ENCODE results near the gene DEPDC1B. TPM values are rescaled to one million over a fixed set of nuclear protein-coding genes. Genes with fewer than 3 reads are reported as not detected.

The DEPDC1B gene
- total RNA-seq, 6 experiments from 2014 or later: 2.7 to 8.5 (median 6.5) TPM

GRCh38 chr5:60668686-60669304, 31.2 kb downstream of the DEPDC1B start:
- H3K36me3 Mint-ChIP-seq (ENCODE audit: low read depth): no peaks in the 10 kb centered on the region
- H3K27me3 Mint-ChIP-seq (ENCODE audit: insufficient read depth): no peaks in the 10 kb centered on the region
- no peak overlapping the region for H3K4me3 Mint-ChIP-seq
- no peaks in the 10 kb centered on the region for H3K4me1 Mint-ChIP-seq (ENCODE audit: low read depth)
- H3K27ac Mint-ChIP-seq: no peak overlapping the region
- peak; percentile 91 for TF ChIP-seq CTCF (IDR thresholded peaks at IDR 0.05)
- H3K9me3 Mint-ChIP-seq: no peaks in the 10 kb centered on the region
- peak; percentile 11 for DNase-seq

DNA sequence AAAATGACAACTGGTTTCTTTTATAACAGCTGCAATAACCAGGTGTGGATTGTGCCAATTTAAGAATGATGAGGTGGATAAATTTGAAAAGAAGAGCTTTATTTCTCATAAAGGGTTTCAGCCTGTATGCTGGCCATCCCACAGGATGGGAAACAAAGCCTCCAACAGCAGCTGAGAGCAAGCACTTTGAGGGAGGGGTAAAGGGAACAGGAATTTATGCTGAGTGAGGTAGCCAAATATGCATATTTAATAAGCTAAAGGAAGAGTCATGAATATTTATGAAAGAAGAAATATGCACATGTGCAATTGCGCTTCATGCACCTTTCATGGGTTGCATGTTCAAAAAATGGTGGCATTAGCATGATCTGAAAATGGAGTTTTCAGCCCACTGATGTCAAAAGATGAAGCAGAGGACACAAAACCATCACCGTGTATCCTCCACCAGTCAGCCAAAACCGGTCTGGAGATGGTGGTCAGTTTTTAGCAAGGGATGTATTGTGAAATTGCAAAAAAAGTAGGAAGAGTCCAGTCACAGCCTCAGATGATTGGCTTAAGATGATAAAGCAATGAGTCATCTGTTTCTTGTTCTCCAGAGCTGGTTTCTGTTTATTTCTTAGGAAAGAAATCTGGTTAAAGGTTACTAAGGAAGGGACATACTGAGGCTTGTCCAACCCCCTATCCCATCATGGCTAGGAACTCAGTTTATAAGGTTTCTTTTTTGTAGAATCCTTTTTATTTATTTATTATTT, 47.9 kb downstream of the DEPDC1B start:
- peak overlapping the region; percentile 76 for H3K4me3 Mint-ChIP-seq
- no peak for TF ChIP-seq CTCF (IDR thresholded peaks at IDR 0.05)
- H3K36me3 Mint-ChIP-seq (ENCODE audit: low read depth): 0 out of 2 replicates have a peak, but pooled peaks cover 5% of the 10 kb centered on the region
- no peaks in the 10 kb centered on the region for H3K27me3 Mint-ChIP-seq (ENCODE audit: insufficient read depth)
- peaks cover 6% of the 10 kb centered on the region; the same call in 1 of the 2 replicates for H3K9me3 Mint-ChIP-seq
- peak overlapping the region; percentile 92 for H3K27ac Mint-ChIP-seq
- peak; percentile 93 for DNase-seq
- H3K4me1 Mint-ChIP-seq (ENCODE audit: low read depth): peaks cover 34% of the 10 kb centered on the region

DNA sequence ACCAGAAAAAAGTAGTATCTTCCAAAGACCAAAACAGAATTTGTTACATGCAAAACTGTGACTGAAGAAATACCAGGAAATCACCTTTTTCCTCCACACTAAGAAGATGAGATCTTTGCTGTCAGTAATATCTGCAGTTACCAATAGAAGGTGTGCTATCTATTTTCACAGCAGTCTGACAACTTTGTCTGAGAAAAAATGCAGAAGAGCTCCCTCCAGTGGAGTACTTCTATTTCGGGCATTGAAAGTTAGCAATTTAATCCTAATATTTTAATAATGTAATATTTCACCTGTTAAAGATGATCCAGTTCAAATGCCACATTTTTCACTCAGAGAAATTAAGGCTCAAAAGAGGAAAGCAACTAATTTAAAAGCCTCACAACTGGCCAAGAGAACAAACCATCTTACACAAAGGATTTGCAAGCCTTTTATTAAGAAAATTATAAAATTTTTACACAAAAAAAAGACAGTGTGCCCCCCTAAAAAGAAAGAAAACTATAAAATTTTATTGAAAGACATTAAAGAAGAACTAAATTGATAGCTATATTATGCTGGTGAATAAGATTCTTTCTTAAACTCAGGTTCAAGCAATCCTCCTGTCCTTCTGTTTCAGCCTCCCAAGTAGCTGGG, 50.6 kb downstream of the DEPDC1B start:
- H3K27ac Mint-ChIP-seq: no peak overlapping the region
- DNase-seq: peak; percentile 57

DNA sequence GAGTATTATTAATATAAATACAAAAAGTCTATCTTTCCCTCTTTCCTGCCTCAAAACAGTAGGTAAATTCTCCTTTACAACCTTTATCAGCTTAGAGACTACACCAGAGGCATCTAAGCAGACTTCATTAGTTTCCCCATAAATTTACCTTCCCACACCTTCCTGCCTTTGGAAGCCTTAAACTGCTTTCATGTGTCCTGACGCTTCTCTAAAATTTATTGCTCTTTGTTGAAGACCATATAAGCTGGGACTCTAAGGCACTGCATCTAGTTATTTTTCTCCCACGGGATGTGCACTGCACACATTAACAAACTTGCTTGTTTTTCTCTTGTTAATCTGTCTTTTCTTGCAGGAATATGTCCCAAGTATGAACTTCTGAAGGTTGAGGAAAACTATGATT, 51.8 kb downstream of the DEPDC1B start:
- Mint-ChIP-seq H3K27ac (no peak overlapping the region), H3K4me1 (ENCODE audit: low read depth) (peaks cover 28% of the 10 kb centered on the region), H3K27me3 (ENCODE audit: insufficient read depth) (no peaks in the 10 kb centered on the region), H3K9me3 (no peaks in the 10 kb centered on the region), H3K36me3 (ENCODE audit: low read depth) (no peaks in the 10 kb centered on the region), H3K4me3 (no peak overlapping the region)
- TF ChIP-seq CTCF (IDR thresholded peaks at IDR 0.05): no peak
- no peak for DNase-seq

More for the DNA sequence above, 50.6 kb downstream of the DEPDC1B start:
- H3K4me3 Mint-ChIP-seq: no peak overlapping the region
- no peaks in the 10 kb centered on the region for H3K9me3 Mint-ChIP-seq
- H3K36me3 Mint-ChIP-seq (ENCODE audit: low read depth): no peaks in the 10 kb centered on the region
- H3K27me3 Mint-ChIP-seq (ENCODE audit: insufficient read depth): no peaks in the 10 kb centered on the region
- TF ChIP-seq CTCF (IDR thresholded peaks at IDR 0.05): peak; percentile 88
- H3K4me1 Mint-ChIP-seq (ENCODE audit: low read depth): peaks cover 34% of the 10 kb centered on the region

- Mint-ChIP-seq H3K27me3 (ENCODE audit: insufficient read depth) (no peaks in the 10 kb centered on the region; the same call in 1 of the 2 replicates), H3K27ac (no peak overlapping the region), H3K4me3 (no peak overlapping the region), H3K4me1 (ENCODE audit: low read depth) (peaks cover 5% of the 10 kb centered on the region), H3K9me3 (no peaks in the 10 kb centered on the region; the same call in 1 of the 2 replicates), H3K36me3 (ENCODE audit: low read depth) (peaks cover 3% of the 10 kb centered on the region; the same call in 1 of the 2 replicates)
- no peak for DNase-seq
- TF ChIP-seq CTCF (IDR thresholded peaks at IDR 0.05): no peak
Measured at GRCh38 chr5:60640901-60641300, 59.1 kb downstream of the DEPDC1B start.

All from HFFc6 (cell line).